Prostate gland (tissue), 2 donors: Measurements from ENCODE around the gene SPATA31E1.

Experiments
- POLR2A ChIP-seq: fragments of 450-650 bp; IDR thresholded peaks from one replicate; pipeline ENCODE4 v1.6.1; 2016; ENCODE audit warnings: antibody characterized with exemption, mild to moderate bottlenecking
- TF ChIP-seq, protein P1 (sequence below), 4 experiments: fragments of 200-600 bp in 2 of 4; fragments of 450-650 bp in 2 of 4; sonication (generic) in 2 of 4; IDR thresholded peaks; 1 replicate in 3 of 4; 2 replicates in 1 of 4; pipeline ENCODE4 v1.5.1; 2016 to 2019; ENCODE audit warnings: antibody characterized with exemption in 4 of 4, mild to moderate bottlenecking in 2 of 4, moderate library complexity in 2 of 4

DNA sequence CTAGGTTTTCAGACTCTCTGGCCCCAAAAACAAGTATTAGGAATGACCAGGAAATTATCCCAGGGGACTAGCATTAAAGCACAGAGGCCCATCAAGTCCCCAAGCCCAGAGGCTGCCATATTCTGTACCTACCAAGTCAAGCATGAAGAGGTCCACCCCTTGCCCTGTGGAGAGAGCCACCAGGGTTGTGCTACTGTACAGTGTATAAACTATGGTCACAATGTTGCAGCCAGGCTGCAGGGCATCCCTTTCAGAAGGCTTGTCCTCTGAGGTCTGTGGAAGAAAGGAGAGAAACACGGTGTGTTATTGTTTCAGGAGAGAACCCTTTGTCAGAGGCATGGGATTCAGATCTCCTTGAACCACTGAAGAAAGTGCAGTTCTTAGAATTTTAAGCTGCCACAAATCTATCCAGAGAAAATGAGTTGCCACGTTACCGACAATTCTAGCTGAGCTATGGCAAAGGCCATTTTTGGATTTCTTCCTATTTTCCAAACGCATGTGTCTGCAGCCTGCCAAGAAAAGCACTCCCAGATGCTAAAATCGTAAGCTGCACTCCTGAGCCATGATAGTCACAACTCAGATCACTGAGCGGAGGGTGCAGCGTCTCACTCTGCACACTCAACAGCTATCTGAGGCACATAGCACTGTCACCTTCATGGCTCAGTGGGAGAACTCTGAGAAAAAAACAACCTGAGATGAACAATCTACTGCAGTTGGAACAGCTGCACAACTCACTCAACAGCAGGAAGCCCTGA is 45.5 kb upstream of the SPATA31E1 start:
- TF ChIP-seq POLR2A: no peak
- TF ChIP-seq, protein P1, sequence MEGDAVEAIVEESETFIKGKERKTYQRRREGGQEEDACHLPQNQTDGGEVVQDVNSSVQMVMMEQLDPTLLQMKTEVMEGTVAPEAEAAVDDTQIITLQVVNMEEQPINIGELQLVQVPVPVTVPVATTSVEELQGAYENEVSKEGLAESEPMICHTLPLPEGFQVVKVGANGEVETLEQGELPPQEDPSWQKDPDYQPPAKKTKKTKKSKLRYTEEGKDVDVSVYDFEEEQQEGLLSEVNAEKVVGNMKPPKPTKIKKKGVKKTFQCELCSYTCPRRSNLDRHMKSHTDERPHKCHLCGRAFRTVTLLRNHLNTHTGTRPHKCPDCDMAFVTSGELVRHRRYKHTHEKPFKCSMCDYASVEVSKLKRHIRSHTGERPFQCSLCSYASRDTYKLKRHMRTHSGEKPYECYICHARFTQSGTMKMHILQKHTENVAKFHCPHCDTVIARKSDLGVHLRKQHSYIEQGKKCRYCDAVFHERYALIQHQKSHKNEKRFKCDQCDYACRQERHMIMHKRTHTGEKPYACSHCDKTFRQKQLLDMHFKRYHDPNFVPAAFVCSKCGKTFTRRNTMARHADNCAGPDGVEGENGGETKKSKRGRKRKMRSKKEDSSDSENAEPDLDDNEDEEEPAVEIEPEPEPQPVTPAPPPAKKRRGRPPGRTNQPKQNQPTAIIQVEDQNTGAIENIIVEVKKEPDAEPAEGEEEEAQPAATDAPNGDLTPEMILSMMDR (IDR thresholded peaks at IDR 0.05): no peak
